Body of pancreas (tissue), 4 donors: ENCODE measurements around the gene MORF4L2. TPM values are rescaled to one million over a fixed set of nuclear protein-coding genes. Genes with fewer than 3 reads are reported as not detected.

Experiments
- ATAC-seq: fragments of 150-250 bp; one replicate; pipeline ENCODE4 v1.9.1; 2016
- DNase-seq, 4 donors: peaks; one replicate each; pipeline ENCODE4 v3.0.0-alpha.2; 2019
- H3K27ac ChIP-seq, 4 donors: fragments of 200-600 bp; sonication (generic); 1 replicate in 3 of 4; 2 replicates in 1 of 4; pipeline versions ENCODE4 v1.5.1 to v1.6.1; 2016 to 2019; ENCODE audit warnings: mild to moderate bottlenecking in 1 of 4, mixed read lengths in 1 of 4, moderate library complexity in 1 of 4
- H3K27me3 ChIP-seq, 2 donors: fragments of 200-600 bp; sonication (generic); one replicate each; pipeline ENCODE4 v1.6.0; 2016; ENCODE audit warnings: mild to moderate bottlenecking in 1 of 2
- H3K36me3 ChIP-seq, 2 donors: fragments of 200-600 bp; sonication (generic); replicated peaks in 1 of 2; 2 replicates each; pipeline ENCODE4 v1.5.1; 2016; ENCODE audit warnings: low read depth in 2 of 2; ENCODE audit not compliant: insufficient read depth in 1 of 2
- H3K4me1 ChIP-seq: fragments of 200-600 bp; sonication (generic); one replicate; pipeline ENCODE4 v1.6.0; 2016
- H3K4me3 ChIP-seq, 2 donors: fragments of 200-600 bp; sonication (generic); 1 replicate in 1 of 2; 2 replicates in 1 of 2; pipeline ENCODE4 v1.5.1; 2016 to 2019
- H3K9me3 ChIP-seq, 3 donors: fragments of 200-600 bp; sonication (generic); 1 replicate in 2 of 3; 2 replicates in 1 of 3; pipeline ENCODE4 v1.5.1; 2016
- POLR2A ChIP-seq, 3 donors: fragments of 450-650 bp; IDR thresholded peaks; one replicate each; pipeline ENCODE4 v1.6.1; 2016; ENCODE audit warnings: antibody characterized with exemption in 3 of 3, mild to moderate bottlenecking in 2 of 3
- WGBS, 2 donors: methylation state at CpG; one replicate each; pipeline ENCODE4 v1.1.5; 2017; 5-methylcytosine and 5-hydroxymethylcytosine counted together
- intact Hi-C: fragments of 100-400 bp; cut with DNase I; formaldehyde crosslinking; loops from one replicate; pipeline ENCODE4 v1.15.1; 2023
- total RNA-seq, 2 donors: library from RNA; depleted of rRNA; stranded (reverse); fragments of >200 nt; gene quantifications; one replicate each; pipeline ENCODE4 v1.1.0, GENCODE V29; 2016
- TF ChIP-seq, protein P1 (sequence below), 7 experiments: fragments of 450-650 bp in 4 of 7; fragments of 200-600 bp in 3 of 7; sonication (generic) in 3 of 7; IDR thresholded peaks; one replicate each; pipeline ENCODE4 v1.5.1; 2016 to 2019; ENCODE audit warnings: antibody characterized with exemption in 7 of 7

Gene MORF4L2
- total RNA-seq, 2 donors from 2014 or later = 135 to 231 TPM

DNA sequence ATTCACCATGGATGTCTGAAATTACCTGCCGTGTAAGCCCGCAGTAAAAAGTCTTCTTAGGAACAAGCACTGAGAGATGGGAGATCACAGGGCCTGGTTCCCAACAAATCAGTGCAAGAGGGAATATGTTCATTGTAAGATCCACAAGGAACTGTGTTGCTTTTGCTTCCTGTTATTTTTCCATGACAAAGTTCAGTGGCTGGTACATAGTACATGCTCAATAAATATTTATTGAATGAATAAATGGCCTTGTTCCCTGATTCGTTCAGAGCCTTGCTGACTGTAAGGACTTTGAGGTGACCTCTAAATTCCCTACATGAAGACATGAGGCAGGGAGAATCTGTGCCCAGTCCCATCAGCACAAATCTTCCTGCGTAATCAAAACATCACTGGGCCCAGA is 31.6 kb upstream of the MORF4L2 start:
- Histone ChIP-seq H3K9me3 (no peaks in the 10 kb centered on the region), H3K36me3 (no peaks in the 10 kb centered on the region), H3K27me3 (no peaks in the 10 kb centered on the region), H3K27ac (no peak overlapping the region), H3K4me1 (no peaks in the 10 kb centered on the region), H3K4me3 (no peak overlapping the region)
- 86 to 92% methylated on average over 4 of the region's 4 CpGs for WGBS, 2 donors
- intact Hi-C loops = no loop called here
- ATAC-seq = no peak
- TF ChIP-seq, protein P1, sequence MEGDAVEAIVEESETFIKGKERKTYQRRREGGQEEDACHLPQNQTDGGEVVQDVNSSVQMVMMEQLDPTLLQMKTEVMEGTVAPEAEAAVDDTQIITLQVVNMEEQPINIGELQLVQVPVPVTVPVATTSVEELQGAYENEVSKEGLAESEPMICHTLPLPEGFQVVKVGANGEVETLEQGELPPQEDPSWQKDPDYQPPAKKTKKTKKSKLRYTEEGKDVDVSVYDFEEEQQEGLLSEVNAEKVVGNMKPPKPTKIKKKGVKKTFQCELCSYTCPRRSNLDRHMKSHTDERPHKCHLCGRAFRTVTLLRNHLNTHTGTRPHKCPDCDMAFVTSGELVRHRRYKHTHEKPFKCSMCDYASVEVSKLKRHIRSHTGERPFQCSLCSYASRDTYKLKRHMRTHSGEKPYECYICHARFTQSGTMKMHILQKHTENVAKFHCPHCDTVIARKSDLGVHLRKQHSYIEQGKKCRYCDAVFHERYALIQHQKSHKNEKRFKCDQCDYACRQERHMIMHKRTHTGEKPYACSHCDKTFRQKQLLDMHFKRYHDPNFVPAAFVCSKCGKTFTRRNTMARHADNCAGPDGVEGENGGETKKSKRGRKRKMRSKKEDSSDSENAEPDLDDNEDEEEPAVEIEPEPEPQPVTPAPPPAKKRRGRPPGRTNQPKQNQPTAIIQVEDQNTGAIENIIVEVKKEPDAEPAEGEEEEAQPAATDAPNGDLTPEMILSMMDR (IDR thresholded peaks at IDR 0.05) = no peak
- TF ChIP-seq POLR2A (IDR thresholded peaks at IDR 0.05) = no peak
- DNase-seq = no peak

DNA sequence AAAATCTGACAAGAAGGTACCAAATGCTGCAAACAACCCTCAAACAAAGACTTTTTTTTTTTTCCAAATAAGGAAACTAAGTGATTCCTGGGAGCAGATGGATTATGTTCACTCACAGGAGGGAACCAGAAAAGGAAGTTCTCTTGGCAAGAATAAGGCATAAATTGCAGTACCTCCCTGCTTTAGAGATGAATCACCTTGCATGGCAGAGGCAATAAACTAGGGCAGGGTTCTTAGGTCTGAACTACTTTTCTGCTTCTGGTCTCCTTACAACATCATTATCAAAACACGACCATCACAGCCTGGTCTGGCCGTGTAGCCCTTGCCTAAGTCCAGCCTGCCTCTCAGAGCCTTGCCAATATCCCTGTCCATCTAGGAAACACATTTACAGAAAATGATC is 30.5 kb upstream of the MORF4L2 start:
- ATAC-seq = no peak
- no peak for DNase-seq
- Histone ChIP-seq H3K27ac (no peak overlapping the region), H3K27me3 (no peaks in the 10 kb centered on the region), H3K36me3 (no peaks in the 10 kb centered on the region), H3K4me3 (no peak overlapping the region), H3K9me3 (no peaks in the 10 kb centered on the region), H3K4me1 (no peaks in the 10 kb centered on the region)
- TF ChIP-seq, protein P1 (IDR thresholded peaks at IDR 0.05) = no peak
- no peak for TF ChIP-seq POLR2A (IDR thresholded peaks at IDR 0.05)
- intact Hi-C loops = no loop called here
- 44% methylated on average over 2 of the region's 2 CpGs; no CpG with 5 or more reads in 1 of the 2 donors for WGBS, 2 donors

DNA sequence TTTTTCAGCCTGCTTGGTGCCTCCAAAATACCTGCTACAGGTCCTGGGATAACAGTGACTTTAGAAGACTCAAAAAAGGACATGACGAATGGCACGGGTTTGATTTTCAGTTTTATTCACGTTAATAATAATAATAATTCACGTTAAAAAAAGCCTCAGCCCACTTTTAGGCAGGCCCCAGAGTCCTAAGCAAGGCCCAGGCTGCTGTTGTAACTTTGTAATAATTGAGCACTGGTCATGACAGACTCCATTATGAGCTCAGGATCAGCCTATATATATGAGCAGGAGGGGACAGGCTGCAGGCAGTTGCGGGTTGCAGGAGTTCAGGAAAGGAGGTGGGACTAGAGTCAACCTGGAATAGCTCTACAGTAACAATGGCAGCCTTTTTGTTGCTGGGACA is 24.1 kb upstream of the MORF4L2 start, which contains the start of gene TMEM31:
Gene TMEM31 (plus strand): TSS at position 301 of the 400 bp plus-strand sequence. CDS start 1,350 bp downstream, outside the sequence.
- ATAC-seq (no peak), DNase-seq (no peak)
- Histone ChIP-seq H3K4me1 (no peaks in the 10 kb centered on the region), H3K36me3 (no peaks in the 10 kb centered on the region), H3K9me3 (no peaks in the 10 kb centered on the region), H3K4me3 (no peak within 1 kb of the TSS), H3K27me3 (no peaks in the 10 kb centered on the region), H3K27ac (no peak within 1 kb of the TSS)
- intact Hi-C loops = no loop called here
- TF ChIP-seq, protein P1 (IDR thresholded peaks at IDR 0.05) = no peak
- TF ChIP-seq POLR2A (IDR thresholded peaks at IDR 0.05) = no peak
- WGBS, 2 donors = 86 to 89% methylated on average over 5 of the region's 5 CpGs

DNA sequence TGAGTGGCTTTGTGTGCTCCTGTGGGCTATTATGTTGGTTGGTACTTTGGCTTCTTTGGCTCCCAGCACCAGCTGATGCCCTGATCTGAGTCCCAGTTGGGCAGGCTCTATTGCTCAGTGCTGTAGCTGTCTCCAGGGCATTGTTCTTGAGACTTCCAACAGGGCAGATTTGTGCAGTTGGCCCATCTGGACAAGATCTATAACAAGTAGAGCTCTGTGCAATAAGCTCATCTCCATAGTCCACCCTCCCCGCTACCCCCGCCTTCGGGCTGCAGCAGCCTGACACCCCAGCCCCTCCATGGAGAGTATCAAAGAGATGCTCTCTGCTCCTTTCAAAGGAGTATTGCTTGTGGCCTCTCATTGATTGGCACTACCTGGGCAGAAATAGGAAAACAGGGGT is 18.4 kb upstream of the MORF4L2 start:
- ATAC-seq = no peak
- Histone ChIP-seq H3K4me1 (no peaks in the 10 kb centered on the region), H3K36me3 (no peaks in the 10 kb centered on the region), H3K4me3 (no peak overlapping the region), H3K9me3 (no peaks in the 10 kb centered on the region), H3K27me3 (no peaks in the 10 kb centered on the region), H3K27ac (no peak overlapping the region)
- no peak for DNase-seq
- 100% methylated on average over 1 of the region's 3 CpGs; no CpG with 5 or more reads in 1 of the 2 donors for WGBS, 2 donors
- intact Hi-C loops = no loop called here
- no peak for TF ChIP-seq POLR2A (IDR thresholded peaks at IDR 0.05)
- TF ChIP-seq, protein P1 (IDR thresholded peaks at IDR 0.05) = no peak

DNA sequence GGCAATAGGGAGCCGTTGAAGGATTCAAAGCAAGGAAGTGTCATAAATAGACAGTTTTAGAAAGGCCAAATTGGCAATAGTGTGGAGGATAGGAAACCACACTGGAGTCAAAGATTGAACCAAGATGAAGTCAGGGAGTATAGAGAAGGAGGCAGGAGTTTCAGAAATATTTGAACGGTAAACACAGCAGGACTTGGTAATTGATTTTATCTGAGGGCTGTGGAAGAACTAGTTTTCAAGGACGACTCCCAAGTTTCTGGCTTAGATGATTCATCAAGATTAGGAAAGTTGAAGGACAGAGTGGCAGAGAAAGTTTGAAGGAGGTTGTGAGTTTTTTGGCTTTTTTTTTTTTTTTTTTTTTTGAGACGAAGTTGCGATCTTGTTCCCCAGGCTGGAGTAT is 12.7 kb upstream of the MORF4L2 start:
- TF ChIP-seq, protein P1 (IDR thresholded peaks at IDR 0.05) = no peak
- TF ChIP-seq POLR2A (IDR thresholded peaks at IDR 0.05) = no peak
- Histone ChIP-seq H3K27me3 (no peaks in the 10 kb centered on the region), H3K4me1 (peaks cover under 1% of the 10 kb centered on the region), H3K27ac (no peak overlapping the region), H3K36me3 (no peaks in the 10 kb centered on the region), H3K9me3 (no peaks in the 10 kb centered on the region), H3K4me3 (no peak overlapping the region)
- no peak for ATAC-seq
- intact Hi-C loops = no loop called here
- WGBS, 2 donors = 9 to 57% methylated on average over 2 to 5 of the region's 5 CpGs
- DNase-seq = no peak
